HG02943 (cell line): ENCODE results near the gene IFT122.
A peak's percentile ranks its signal among the peaks of the same experiment; 100 is the strongest.

Experiments
- ATAC-seq: cut with Tn5 transposase; IDR thresholded peaks from one replicate; pipeline ENCODE4 v1.9.1; 2021; ENCODE audit warnings: mild to moderate bottlenecking, low read depth, moderate library complexity; ENCODE audit not compliant: unreplicated experiment

Gene IFT122

GRCh38 chr3:129433565-129433964 lies 6.5 kb upstream of the IFT122 start:
- ATAC-seq = no peak

DNA sequence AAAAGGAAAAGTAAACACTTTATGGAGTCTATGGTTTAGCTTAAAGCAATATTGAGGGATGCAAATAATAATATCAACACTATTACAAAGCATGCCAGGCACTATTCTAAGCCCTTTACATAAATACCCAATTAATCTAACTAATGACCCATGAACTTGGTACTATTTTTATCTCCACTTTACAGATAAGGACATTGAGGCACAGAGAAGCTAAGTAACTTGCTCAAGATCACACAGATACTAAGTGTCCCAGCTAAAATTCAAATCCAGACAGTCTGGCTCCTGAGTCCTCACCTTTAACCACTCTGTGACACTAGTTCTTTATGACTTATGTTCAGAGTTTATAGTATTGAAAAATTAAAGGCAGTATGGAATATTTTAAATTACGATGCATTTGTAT lies 5.9 kb upstream of the IFT122 start:
- no peak for ATAC-seq

DNA sequence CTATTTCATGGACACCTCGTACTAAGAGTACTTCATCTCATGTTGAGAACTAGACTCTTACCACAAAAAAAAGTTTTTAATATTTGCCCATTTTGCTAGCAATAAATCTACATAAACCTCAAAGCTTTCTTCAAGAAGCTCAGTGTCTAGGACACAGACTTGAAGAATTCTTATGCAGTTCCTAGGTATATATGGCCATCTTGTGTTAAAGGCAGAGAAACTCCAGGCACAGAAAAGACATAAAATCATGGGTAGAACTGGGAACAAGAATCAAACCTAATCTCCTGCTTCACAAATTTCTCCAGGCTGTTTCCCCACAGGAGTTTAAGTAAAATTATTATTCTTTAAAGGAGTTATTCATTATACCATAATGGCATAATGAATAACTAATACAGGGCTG lies 4.7 kb upstream of the IFT122 start:
- ATAC-seq = no peak

DNA sequence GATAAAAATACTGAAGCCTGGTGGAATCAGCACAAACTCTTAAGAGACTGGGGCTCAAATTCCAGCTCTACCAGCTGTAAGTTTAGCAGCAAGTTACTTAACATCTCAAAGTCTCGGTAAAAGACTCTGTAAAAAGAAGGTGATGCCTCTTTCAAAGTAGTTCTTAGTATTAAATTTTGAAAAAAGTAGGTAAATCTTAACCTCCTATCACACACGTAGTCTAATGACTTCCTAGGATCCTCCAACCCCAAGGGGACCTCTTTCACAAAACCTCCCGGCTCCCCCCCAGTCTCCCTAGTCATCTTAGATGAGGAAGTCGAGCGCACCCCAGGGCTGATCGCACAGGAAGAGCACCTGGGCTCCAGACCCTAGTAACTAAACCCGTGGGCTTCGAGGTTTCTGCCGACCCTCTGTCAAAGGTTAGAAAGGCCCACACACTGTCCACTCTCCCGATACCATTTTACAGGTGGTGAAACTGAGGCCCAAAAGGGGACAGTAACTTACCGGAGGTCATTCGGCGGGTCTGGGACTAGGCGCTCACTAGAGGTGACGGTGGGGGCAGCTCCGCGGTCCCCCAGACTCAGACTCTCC lies 703 bp upstream of the IFT122 start:
- peak; percentile 27 for ATAC-seq

DNA sequence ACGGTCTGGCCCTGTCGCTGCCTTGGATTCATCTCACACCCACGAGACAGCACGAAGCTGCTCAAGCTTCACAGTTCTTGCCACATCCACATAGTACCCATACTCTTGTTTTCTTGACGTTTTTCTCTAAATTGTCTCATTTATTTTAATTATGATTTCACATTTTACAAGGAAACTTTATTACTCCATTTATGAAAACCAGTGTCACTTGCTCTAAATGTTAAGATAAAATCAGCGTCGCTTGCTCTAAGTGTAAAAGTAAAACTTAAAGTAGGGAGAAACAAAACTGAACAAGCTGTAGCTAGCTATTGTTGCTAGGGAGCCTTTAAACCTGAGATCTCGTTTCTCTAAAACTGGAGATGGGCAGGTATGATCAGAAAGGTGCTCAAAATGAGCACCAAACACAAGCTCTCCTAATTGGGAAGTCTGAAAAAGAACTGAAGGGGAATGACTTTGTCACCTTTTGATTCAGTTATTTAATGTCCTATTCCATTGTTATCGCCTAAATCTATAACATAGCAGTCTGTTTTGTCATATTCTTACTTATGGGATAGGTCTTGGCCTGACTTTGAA lies 680 bp downstream of the IFT122 start:
- ATAC-seq = no peak

DNA sequence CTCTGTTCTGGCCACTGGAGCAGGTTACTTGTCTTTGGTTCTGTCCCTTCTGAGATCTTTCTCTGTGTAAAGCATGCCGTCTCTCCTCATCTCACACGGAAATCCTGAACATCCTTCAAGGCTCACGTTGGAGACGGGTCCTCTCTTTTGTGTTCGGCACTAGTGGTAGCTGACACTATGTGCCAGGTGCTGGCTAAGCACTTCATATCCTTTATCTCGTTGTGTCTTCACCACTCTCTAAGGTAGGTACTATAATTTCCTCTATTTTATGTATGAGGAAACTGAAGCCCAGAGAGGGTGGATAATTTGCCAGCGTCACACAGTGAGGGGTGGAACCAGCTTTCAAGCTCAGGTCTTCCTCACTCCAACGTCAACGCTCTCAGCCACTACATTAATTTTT lies 1.2 kb downstream of the IFT122 start:
- ATAC-seq = no peak

- ATAC-seq = no peak
These were observed 1.8 kb downstream of the IFT122 start for GRCh38 chr3:129441782-129442181.

DNA sequence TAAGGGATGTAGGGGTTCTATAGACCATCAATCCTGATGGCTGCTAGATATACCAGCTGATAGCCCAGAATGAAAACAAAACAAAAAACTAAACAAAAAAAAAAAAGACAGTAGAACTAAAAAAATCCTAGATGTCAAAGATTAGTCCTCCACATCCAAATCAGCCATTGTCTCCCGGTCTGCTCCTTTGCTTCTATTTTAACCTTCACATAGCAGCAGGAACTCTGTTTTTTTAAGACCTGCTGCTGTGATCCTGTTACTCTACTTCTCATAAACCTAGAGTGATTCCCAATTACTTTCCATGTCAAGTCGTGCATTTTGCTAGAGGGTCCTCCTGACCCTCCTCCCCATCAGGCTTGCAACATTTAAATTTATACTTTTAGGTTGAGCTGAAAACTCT lies 2.5 kb downstream of the IFT122 start:
- no peak for ATAC-seq

DNA sequence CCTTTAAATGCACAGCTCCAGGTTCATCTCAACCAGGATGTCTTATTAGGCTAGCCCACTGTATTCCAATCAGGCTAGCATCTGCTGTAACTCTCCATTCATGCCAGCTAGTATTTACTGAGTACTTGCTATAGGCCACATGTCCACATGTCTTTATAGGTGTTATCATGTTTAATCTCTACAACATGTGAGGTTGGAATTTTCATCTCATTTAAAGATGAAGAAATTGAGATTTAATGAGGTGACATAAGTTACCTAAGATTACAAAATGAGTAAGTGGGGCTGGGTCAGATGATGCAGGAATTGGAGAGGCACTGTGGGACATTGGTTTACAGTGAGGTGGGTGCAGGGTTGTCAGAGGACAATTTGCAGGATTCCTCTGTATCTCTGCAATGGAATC lies 2.9 kb downstream of the IFT122 start:
- no peak for ATAC-seq

- ATAC-seq = no peak
These were observed 5.4 kb downstream of the IFT122 start for GRCh38 chr3:129445471-129445870.

DNA sequence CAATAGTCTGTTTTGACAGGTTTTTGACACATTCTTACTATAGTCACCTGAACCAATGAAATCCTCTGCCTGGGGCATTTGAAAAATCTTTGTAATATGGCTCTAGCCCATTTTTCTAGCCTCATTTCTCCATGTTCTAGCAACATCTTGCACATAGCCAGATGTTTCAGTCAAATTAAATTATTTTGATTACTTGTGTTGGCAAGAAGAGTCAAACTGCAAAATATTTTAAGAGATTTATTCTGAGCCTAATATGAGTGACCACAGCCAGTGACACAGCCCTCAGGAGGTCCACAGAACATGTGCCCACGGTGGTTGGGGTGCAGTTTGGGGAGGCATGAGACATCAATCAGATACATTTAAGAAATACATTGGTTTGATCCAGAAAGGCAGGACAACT lies 6.9 kb downstream of the IFT122 start:
- ATAC-seq = no peak

DNA sequence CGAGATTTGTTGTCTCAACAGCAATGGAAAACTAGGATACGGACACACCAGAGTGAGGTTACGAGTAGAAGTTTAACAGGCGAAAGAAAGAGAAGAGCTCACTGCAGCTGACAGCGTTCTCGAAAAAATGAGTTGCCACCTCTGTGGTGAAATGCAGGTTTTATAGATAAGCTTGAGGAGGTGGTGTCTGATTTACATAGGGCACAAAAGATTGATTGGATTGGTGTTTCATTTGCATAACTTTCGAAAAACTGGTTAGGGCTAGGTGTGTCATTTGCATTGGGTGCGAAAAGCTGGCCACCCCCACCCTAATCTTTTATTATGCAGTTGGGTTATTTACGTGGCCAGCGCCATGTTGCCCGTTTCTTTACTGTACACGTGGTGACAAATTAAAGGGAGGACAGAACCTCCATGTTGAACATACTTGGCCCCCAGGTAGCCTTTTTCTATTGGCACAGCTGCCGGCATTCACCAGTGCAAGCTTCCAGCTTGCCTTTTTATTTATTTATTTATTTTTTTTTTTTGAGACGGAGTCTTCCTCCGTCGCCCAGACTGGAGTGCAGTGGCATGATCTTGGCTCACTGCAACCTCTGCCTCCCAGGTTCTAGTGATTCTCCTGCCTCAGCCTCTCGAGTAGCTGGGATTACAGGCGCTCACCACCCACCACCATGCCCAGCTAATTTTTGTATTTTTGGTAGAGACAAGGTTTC lies 8.3 kb downstream of the IFT122 start:
- no peak for ATAC-seq

DNA sequence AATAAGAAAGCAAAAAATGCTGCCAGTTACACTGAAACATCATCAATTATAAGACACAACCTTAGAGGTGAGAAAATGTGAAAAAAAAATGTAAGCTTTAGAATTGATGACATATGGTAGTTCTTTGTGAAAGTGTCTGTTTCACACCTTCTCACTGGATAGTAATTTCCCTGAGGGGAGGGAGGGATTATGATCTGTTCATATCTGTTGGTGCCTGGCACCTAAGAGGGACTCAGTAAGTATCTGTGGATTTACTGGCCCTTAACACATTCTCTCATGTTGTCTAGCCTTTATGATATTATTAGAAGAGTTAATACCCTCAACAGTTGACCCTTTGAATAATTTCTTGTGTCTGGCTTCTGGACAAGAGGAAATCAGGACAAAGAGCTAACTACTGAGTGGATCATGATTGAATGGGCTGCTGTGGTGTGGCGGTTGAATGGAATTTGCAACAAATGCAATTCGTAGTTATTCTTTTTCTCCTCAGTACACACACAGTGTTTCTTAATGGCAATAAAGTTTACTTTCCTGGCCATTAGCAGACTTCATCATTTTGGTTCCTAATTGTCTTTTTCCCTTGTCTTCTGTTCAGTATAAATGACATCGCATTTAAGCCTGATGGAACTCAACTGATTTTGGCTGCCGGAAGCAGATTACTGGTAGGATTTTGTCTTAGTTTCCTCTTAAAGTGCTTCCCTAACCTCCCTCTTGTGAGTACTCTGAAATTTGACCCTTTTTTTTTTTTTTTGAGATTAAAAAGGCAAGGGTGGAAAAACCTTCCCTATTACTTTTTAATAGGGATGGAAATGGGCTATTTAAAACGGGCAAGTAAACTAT lies 9.5 kb downstream of the IFT122 start:
- no peak for ATAC-seq

DNA sequence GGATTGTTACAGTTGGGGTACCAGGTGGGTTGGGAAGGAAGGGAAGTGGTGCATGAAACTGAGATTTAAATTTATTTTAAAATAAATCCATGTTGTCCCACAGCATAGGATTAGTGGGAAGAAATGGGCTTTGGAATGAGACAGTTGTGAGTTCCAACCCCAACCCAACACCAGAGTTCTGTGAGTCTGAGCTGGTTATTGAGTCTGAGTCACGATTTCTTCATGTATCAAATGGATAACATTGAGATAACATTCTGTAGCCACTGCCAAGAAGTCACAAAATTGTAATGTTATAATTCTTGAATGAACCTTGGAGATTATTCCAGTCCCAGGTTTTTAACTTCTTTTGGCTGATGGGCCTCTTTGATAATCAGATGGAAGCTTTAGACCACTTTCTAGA lies 13.7 kb downstream of the IFT122 start:
- ATAC-seq = no peak

DNA sequence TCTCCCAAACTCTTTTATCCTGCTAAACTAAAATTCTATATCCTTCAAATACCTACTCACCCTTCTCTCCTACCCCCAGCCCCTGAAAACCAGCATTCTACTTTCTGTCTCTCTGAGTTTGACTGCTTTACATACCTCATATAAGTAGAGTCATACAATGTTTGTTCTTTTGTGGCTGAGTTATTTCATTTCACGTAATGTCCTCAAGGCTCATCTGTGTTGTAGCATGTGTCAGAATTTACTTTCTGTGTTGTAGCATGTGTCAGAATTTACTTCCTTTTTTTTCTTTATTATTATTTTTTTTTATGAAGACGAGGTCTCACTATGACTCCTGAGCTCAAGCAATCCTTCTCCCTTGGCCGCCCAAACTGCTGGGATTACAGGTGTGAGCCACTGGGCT lies 20.1 kb downstream of the IFT122 start:
- no peak for ATAC-seq

GRCh38 chr3:129460572-129460971 lies 20.5 kb downstream of the IFT122 start:
- no peak for ATAC-seq

DNA sequence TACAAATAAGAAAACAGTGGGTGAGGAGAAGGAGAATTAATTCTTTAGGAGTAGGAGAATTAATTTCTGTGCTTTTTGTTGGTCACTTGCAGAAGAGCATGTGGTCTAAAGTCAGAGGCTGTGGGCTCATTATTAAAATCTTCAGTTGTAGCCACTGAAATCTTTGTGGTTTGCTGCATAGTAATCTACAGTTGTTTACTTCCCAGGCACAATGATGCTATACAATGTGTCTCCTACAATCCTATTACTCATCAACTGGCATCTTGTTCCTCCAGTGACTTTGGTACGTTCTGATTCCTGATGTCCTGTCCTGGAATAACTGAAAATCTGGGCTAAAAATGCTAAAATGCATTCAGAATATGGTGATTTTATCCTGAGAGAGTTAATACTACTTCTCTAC lies 21.0 kb downstream of the IFT122 start:
- no peak for ATAC-seq

DNA sequence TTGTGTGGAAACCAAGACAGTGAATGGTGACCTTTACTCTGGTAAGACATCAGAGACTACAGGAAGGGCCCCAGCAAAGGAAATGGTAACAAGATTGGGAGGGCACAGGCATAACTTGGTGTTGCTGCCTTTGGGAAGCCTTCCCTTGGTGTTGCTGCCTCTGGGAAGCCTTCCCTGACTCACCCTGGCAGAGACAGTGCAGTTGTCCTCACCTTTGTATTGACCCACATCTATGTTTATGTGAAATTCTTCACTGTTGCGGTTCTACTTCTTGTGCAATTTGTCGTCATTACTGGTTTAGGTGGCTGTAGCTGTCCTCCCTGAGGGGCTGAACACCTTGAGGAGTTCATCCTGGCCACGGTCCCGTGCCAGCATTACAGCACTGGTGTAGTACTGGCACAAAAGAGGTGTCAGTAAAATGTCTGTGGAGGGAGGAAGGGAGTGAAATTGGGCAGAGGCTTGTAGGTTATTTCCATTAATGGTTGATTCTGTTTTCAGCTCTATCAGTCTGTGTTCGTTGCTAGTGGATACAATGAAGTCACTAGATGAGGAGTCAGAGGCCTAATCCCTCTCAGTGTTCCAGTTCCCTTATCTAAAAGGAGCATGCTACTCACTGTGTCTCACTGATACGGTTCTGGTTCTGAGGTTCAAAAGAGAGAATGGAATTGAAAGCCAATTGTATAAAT lies 21.6 kb downstream of the IFT122 start:
- no peak for ATAC-seq

GRCh38 chr3:129462361-129462968 lies 22.4 kb downstream of the IFT122 start:
- no peak for ATAC-seq

DNA sequence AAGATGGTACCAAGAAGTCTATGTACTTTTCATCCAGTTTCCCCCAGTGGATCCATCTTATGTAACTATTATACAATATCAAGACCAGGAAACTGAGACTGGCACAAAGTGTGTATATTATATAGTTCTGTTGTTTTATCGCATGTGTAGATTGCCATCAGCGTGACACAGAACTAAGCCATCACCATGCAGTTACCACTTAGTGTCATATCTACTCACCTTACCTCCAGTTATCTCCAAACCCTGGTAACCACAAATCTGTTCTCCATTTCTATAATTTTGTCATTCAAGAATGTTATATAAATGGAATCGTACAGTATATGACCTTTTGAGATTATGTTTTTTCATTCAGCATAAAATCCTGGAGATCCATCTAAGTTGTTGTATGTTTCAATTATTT lies 23.1 kb downstream of the IFT122 start:
- ATAC-seq = no peak
